Measurements from ENCODE around the gene LPO.

Gene LPO

DNA sequence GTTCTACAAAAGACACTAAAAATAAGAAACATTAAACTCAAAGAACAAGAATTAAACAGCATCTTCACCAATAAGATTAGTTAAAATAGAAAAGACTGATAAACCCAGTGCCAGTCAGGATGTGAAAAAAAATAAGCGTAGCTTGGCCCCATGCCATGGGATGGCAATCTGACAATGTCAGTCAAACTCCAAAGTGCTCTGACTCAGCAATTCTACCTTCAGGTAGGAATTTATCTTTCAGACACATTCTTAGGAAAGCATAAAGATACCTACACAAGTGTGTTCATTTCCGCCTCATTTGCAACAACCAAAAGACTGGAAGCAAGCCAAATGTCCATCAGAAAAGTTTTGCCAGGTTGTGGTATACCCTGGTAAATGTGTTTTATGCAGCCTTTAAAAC is 51.5 kb downstream of the LPO start:
- no peaks in the 10 kb centered on the region for H3K36me3 ChIP-seq (ENCODE audit: control insufficient read depth in 1 of 2, insufficient read depth in 2 of 2, low read length in 2 of 2)
- no peak overlapping the region for H3K23ac ChIP-seq (ENCODE audit: low read length)
- WGBS (ENCODE audit: extremely low coverage, insufficient coverage, insufficient read length) = no CpG with 5 or more reads among the region's 2 CpGs

DNA sequence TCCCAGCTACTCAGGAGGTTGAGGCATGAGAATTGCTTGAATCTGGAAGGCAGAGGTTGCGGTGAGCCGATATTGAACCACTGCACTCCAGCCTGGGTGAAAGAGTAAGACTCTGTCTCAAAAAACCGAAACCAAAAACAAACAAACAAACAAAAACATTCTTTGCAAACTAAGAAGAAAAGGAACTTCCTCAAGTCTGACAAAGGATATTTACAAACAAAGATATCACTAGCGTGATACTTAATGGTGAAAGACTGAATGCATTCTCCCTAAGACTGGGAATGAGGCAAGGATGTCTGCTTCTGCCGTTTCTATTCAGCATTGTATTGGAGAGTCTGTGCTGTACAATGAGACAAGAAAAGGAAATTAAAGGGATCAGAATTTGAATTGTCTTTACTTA is 52.9 kb downstream of the LPO start:
- Histone ChIP-seq H3K79me1 (ENCODE audit: low read length) (no peaks in the 10 kb centered on the region), H3K4ac (ENCODE audit: low read depth, low read length) (no peak overlapping the region), H3K27ac (ENCODE audit: low read depth, low read length) (no peak overlapping the region), H3K14ac (ENCODE audit: low read length) (no peak overlapping the region), H3K18ac (ENCODE audit: low read length) (no peak overlapping the region), H4K12ac (ENCODE audit: low read depth, low read length) (no peak overlapping the region), H2BK120ac (ENCODE audit: insufficient read depth, low read length, poor library complexity) (no peak overlapping the region), H3K36me3 (ENCODE audit: control insufficient read depth in 1 of 2, insufficient read depth in 2 of 2, low read length in 2 of 2) (no peaks in the 10 kb centered on the region), H3K4me1 (ENCODE audit: control insufficient read depth in 1 of 2, insufficient read depth in 2 of 2, low read length in 2 of 2) (no peaks in the 10 kb centered on the region), H2AFZ (ENCODE audit: insufficient read depth, low read length, poor library complexity) (no peak overlapping the region), H3K79me2 (ENCODE audit: control insufficient read depth, insufficient read depth, low read length, poor library complexity) (no peaks in the 10 kb centered on the region), H2BK12ac (ENCODE audit: low read length) (no peak overlapping the region), H3K23ac (ENCODE audit: low read length) (no peak overlapping the region), H2BK5ac (ENCODE audit: low read depth, low read length, poor library complexity) (no peak overlapping the region), H3K9me3 (ENCODE audit: insufficient read depth, low read depth, low read length) (no peaks in the 10 kb centered on the region), H3K4me3 (ENCODE audit: low read depth, low read length) (no peak overlapping the region), H3K4me2 (ENCODE audit: low read length) (no peak overlapping the region), H3K9ac (ENCODE audit: low read length) (no peak overlapping the region), H4K91ac (ENCODE audit: low read depth, low read length) (no peak overlapping the region), H2AK5ac (ENCODE audit: low read length) (no peak overlapping the region), H4K8ac (ENCODE audit: low read depth, low read length) (no peak overlapping the region), H3K27me3 (ENCODE audit: insufficient read depth, low read length) (no peaks in the 10 kb centered on the region)
- no CpG with 5 or more reads among the region's 5 CpGs for WGBS (ENCODE audit: extremely low coverage, insufficient coverage, insufficient read length)
- no peak for DNase-seq

More for the DNA sequence above, 51.5 kb downstream of the LPO start:
- Histone ChIP-seq H4K12ac (ENCODE audit: low read depth, low read length) (no peak overlapping the region), H3K4me1 (ENCODE audit: control insufficient read depth in 1 of 2, insufficient read depth in 2 of 2, low read length in 2 of 2) (no peaks in the 10 kb centered on the region), H3K79me2 (ENCODE audit: control insufficient read depth, insufficient read depth, low read length, poor library complexity) (no peaks in the 10 kb centered on the region), H2BK120ac (ENCODE audit: insufficient read depth, low read length, poor library complexity) (no peak overlapping the region), H3K14ac (ENCODE audit: low read length) (no peak overlapping the region), H3K4me2 (ENCODE audit: low read length) (no peak overlapping the region), H3K18ac (ENCODE audit: low read length) (no peak overlapping the region), H3K79me1 (ENCODE audit: low read length) (no peaks in the 10 kb centered on the region), H3K9ac (ENCODE audit: low read length) (no peak overlapping the region), H2BK5ac (ENCODE audit: low read depth, low read length, poor library complexity) (no peak overlapping the region), H3K4ac (ENCODE audit: low read depth, low read length) (no peak overlapping the region), H3K4me3 (ENCODE audit: low read depth, low read length) (no peak overlapping the region), H4K8ac (ENCODE audit: low read depth, low read length) (no peak overlapping the region), H3K27ac (ENCODE audit: low read depth, low read length) (no peak overlapping the region), H2AK5ac (ENCODE audit: low read length) (no peak overlapping the region), H3K9me3 (ENCODE audit: insufficient read depth, low read depth, low read length) (no peaks in the 10 kb centered on the region), H2AFZ (ENCODE audit: insufficient read depth, low read length, poor library complexity) (no peak overlapping the region), H4K91ac (ENCODE audit: low read depth, low read length) (no peak overlapping the region), H3K27me3 (ENCODE audit: insufficient read depth, low read length) (no peaks in the 10 kb centered on the region), H2BK12ac (ENCODE audit: low read length) (no peak overlapping the region)
- no peak for DNase-seq

DNA sequence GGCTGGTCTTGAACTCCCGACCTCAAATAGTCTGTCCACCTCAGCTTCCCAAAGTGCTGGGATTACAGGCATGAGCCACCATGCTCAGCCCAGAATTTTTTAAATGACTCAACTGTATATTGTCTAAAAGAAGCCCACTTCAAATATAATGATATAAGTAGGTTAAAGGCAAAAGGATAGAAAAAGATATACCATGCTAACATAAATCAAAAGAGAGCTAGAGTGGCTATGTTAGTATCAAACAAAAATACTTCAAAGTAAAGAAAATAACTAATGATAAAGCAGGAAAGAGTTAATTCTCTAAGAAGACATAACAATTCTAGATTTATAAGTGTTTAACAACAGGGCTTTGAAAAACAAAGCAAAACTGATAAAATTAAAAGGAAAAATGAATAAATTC is 55.6 kb downstream of the LPO start:
- Histone ChIP-seq H4K91ac (ENCODE audit: low read depth, low read length) (no peak overlapping the region), H3K27ac (ENCODE audit: low read depth, low read length) (no peak overlapping the region), H3K4me3 (ENCODE audit: low read depth, low read length) (no peak overlapping the region), H3K9ac (ENCODE audit: low read length) (no peak overlapping the region), H3K14ac (ENCODE audit: low read length) (no peak overlapping the region), H3K79me1 (ENCODE audit: low read length) (no peaks in the 10 kb centered on the region), H3K79me2 (ENCODE audit: control insufficient read depth, insufficient read depth, low read length, poor library complexity) (no peaks in the 10 kb centered on the region), H4K8ac (ENCODE audit: low read depth, low read length) (no peak overlapping the region), H2AFZ (ENCODE audit: insufficient read depth, low read length, poor library complexity) (no peak overlapping the region), H2AK5ac (ENCODE audit: low read length) (no peak overlapping the region), H3K4me1 (ENCODE audit: control insufficient read depth in 1 of 2, insufficient read depth in 2 of 2, low read length in 2 of 2) (no peaks in the 10 kb centered on the region), H3K4me2 (ENCODE audit: low read length) (no peak overlapping the region), H3K4ac (ENCODE audit: low read depth, low read length) (no peak overlapping the region), H4K12ac (ENCODE audit: low read depth, low read length) (no peak overlapping the region), H3K23ac (ENCODE audit: low read length) (no peak overlapping the region), H3K18ac (ENCODE audit: low read length) (no peak overlapping the region), H3K36me3 (ENCODE audit: control insufficient read depth in 1 of 2, insufficient read depth in 2 of 2, low read length in 2 of 2) (no peaks in the 10 kb centered on the region), H3K9me3 (ENCODE audit: insufficient read depth, low read depth, low read length) (no peaks in the 10 kb centered on the region), H3K27me3 (ENCODE audit: insufficient read depth, low read length) (no peaks in the 10 kb centered on the region), H2BK5ac (ENCODE audit: low read depth, low read length, poor library complexity) (no peak overlapping the region), H2BK120ac (ENCODE audit: insufficient read depth, low read length, poor library complexity) (no peak overlapping the region), H2BK12ac (ENCODE audit: low read length) (no peak overlapping the region)
- no peak for DNase-seq
- WGBS (ENCODE audit: extremely low coverage, insufficient coverage, insufficient read length) = no CpG with 5 or more reads among the region's 1 CpG

DNA sequence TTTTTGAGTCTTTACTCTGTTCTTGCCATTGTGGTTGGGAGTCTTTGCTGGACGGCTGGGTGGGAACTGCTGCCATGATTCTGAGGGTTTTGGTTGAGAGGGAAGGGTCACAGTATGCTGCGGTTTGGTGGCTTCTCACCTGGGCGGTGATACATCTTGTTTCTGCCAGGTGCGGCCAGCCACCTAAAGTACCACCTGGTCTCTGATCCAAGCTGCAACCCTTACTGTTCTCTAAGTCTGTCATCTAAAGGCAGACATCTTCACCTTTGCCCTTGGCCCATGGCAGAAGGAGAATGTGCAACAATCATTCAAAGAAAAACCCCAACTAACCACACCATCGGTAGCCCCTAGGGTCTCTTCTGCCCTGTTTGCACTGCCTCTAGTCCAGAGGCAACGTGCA is 62.0 kb downstream of the LPO start:
- no CpG with 5 or more reads among the region's 6 CpGs for WGBS (ENCODE audit: extremely low coverage, insufficient coverage, insufficient read length)
- Histone ChIP-seq H2BK120ac (ENCODE audit: insufficient read depth, low read length, poor library complexity) (no peak overlapping the region), H2BK12ac (ENCODE audit: low read length) (no peak overlapping the region), H2AFZ (ENCODE audit: insufficient read depth, low read length, poor library complexity) (no peak overlapping the region), H3K9me3 (ENCODE audit: insufficient read depth, low read depth, low read length) (no peaks in the 10 kb centered on the region), H4K8ac (ENCODE audit: low read depth, low read length) (no peak overlapping the region), H3K4me1 (ENCODE audit: control insufficient read depth in 1 of 2, insufficient read depth in 2 of 2, low read length in 2 of 2) (no peaks in the 10 kb centered on the region), H2BK5ac (ENCODE audit: low read depth, low read length, poor library complexity) (no peak overlapping the region), H3K9ac (ENCODE audit: low read length) (no peak overlapping the region), H3K79me1 (ENCODE audit: low read length) (no peaks in the 10 kb centered on the region), H3K4ac (ENCODE audit: low read depth, low read length) (no peak overlapping the region), H4K12ac (ENCODE audit: low read depth, low read length) (no peak overlapping the region), H3K18ac (ENCODE audit: low read length) (no peak overlapping the region), H4K91ac (ENCODE audit: low read depth, low read length) (no peak overlapping the region), H3K36me3 (ENCODE audit: control insufficient read depth in 1 of 2, insufficient read depth in 2 of 2, low read length in 2 of 2) (no peaks in the 10 kb centered on the region), H3K14ac (ENCODE audit: low read length) (no peak overlapping the region), H3K4me2 (ENCODE audit: low read length) (no peak overlapping the region), H3K27ac (ENCODE audit: low read depth, low read length) (no peak overlapping the region), H3K23ac (ENCODE audit: low read length) (no peak overlapping the region), H2AK5ac (ENCODE audit: low read length) (no peak overlapping the region), H3K4me3 (ENCODE audit: low read depth, low read length) (no peak overlapping the region), H3K79me2 (ENCODE audit: control insufficient read depth, insufficient read depth, low read length, poor library complexity) (no peaks in the 10 kb centered on the region), H3K27me3 (ENCODE audit: insufficient read depth, low read length) (no peaks in the 10 kb centered on the region)
- DNase-seq = no peak

All from trophoblast cell (in vitro differentiated cells and primary cell).